HG03558 (cell line): Measurements from ENCODE around the gene NPPC.
"Not testable (repeated sequence)": the region's sequence is repeated elsewhere in the genome, so short reads cannot be mapped to it uniquely, and the experiment has no call there.

Source experiments
- ATAC-seq: cut with Tn5 transposase; IDR thresholded peaks from one replicate; pipeline ENCODE4 v1.9.1; 2021; ENCODE audit warnings: moderate number of reproducible peaks; ENCODE audit not compliant: unreplicated experiment; ENCODE audit errors: extremely low read depth

Gene NPPC

DNA sequence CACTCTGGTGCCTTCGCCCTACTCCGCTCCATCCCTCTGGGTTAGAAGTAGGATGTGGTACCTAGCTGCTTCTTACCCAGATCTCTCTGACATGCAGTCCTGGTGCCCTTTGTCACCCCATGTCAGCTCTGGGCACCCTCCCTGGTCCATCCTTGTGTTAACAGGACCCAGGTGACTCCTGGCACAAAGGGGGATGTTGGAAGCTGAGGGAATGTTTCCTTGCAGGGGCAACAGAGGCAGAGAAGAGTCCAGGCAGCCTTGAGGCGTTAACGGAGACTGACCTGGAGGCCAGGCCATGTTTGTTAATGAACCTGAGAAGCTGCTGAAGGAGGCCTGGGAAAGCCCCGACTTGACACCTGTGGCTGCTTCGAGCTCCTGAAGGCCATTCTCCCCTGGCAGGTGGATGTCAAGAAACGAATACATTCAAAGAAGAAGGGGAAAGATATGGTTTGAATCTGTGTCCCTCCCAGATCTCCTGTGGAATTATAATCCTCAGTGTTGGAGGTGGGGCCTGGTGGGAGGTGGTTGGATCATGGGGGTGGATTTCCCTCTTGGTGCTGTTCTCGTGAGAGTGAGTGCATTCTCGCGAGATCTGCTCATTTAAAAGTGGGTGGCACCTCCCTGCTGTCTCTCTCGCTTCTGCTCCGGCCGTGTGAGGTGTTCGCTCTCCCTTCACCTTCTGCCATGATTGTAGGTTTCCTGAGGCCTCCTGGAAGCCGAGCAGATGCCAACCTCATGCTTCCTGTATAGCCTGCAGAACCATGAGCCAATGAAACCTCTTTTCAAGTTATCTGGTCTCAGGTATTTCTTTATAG, 31.4 kb downstream of the NPPC start:
- no peak for ATAC-seq

DNA sequence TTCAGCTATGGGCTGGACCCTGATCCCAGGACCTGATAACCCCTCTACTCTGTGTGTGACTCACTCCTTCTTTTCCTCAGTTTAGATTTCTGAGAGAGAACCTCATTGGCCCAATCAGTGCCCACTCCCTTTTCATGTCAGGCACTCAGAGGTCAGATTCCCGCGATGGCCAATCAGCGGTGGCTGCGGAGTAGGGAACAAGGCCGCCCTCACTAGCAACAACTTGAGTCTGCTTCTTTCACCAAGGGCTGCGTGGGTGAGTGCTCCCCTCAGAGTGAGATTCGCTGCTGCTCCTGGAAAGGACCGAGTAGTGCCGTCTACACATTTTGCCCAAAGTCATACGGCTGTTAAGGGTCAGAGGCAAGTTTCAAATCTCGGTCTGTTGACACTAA, 34.7 kb downstream of the NPPC start:
- no peak for ATAC-seq

DNA sequence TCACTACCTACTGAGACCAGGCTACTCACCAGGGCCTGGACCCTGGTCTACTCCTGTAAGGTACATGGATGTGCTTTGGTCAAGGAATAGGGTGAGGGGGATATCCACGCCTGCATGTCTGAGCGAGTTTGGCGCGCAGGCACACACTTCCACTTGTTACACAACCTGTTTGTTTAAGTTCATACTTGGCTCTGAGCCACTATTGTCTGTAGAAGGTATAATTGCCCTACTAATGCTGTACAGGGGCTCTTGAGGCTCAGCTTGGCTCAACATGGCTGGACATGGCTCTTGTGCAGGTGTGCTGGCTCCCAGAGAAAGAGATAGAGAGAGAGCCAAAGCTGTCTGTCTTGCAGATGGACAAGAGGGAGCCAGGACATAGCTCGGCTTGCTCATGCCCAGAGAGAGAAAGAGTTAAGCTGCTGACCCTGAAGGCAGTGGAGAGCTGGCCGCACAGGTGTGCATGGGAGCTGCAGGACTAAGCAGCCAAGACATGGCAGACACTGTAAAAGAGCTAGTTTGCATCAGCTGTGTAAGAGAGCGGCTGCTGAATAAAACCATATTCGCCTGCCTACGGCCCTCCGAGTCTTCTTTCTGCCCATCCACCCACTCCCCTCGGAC, 35.2 kb downstream of the NPPC start:
- ATAC-seq = no peak

DNA sequence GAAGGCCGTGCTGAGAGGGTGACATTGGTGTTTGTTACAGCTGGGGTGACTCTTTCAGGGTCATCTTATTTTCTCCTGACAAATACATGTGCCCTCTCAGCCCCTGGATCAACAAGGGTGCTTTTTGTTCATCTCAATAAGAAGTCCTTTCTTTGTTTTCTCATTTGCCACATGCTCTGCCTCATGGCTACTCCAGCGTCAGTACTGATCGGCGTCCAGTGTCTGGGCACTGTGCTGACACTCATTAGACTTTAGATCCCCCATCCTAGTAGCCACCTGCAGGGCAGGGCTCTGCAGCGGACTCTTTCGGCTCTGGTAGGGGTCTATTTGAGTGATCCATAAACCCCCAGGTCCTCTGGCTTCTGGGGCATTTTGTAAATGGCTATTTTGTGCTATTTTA, 38.4 kb downstream of the NPPC start:
- ATAC-seq = no peak

DNA sequence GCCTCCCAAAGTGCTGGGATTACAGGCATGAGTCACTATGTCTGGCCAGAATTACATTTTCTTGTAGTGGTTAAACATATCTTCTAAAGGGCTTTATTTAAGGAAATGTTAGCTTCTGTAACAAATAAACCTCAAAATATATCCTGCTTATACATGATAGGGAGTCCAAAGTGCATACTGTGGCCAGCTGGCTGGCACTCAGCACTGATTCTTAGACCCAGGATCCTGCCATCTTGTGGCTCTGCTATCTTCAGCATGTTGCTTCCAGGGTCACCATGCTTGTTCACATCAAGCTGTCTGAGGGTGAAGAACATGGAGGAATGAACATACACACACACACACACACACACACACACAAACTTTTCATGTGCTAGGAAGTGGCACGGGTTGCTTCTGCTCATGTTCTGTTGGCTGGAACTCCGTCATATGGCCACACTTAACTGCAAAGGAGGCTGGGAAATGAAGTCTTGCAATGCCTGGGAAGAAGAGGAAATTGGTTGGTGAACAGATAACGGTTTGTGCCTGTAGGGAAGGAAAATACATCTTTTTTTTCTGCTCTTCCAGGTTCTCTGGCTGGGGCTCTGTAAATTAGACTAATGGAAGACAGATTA, 40.0 kb downstream of the NPPC start:
- no peak for ATAC-seq

DNA sequence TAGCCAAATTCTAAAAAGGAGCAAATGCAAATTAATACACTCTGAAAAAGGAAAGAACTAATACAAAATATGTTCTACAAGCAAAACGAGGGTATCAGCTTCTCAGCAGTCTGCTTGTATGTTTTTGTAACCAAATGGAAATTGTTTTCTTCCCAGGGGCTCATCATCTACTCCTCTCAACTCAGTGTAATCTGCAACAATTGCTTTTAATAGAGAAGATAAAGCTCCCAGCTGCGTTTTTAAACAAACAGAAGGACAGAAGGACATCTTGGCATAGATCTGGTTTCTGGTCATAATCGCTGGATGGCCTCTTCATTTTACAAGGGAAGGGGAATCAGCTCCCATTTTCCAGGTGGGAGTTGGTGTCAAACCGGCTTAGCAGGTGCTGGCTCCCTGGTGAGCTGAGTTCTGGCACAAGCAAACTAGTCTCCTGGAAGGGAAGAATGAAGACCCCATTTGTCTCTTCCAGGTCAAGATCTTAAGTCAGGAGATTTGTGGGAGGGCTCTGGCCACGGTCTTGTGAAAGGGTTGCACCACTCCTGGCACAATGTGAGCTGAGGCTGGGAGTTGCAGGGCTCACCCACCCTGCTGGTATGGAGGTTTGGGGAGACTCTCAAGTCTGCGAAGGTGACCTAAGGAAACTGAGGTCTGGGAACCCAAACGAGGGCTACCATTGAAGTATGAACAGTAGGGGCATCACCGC, 41.6 kb downstream of the NPPC start:
- no peak for ATAC-seq

DNA sequence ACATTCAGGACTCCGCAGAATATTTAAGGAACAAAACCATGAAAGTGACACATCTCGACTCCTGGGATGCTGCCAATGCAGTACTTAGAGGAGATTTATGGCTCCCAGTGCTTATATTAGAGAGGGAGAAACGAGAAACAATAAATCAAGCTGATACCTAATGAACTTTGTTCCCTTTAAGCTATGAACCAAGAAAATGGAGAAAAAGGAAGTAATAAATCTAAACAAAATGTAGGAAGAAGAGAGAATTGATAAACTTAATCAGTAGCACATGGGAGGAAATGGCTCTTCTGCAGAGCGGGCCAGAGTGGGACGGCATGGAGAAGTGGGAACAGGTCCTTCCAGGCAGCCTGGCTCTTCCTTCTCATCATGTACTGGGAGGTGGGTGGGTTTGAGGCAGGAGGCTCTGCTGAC, 42.7 kb downstream of the NPPC start:
- no peak for ATAC-seq

DNA sequence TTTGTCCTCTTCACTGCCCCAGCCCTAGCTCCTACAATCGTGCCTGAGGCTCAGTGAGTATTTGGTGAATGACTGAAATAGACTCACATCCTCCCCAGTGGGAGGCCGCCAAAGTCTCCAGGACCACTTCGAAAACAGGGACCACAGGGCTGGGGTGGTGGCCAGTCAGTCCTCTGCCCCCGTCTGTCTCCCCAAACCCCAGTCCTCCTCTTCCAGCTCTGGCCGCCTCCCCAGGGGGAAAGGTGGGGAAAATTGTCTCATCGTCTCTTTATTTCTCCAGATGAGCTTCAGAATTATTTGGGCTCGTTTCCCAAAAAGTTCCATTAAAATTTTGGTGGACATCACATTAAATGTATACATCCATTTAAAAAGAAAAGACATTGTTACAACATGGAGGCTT, 43.5 kb downstream of the NPPC start:
- ATAC-seq = no peak

DNA sequence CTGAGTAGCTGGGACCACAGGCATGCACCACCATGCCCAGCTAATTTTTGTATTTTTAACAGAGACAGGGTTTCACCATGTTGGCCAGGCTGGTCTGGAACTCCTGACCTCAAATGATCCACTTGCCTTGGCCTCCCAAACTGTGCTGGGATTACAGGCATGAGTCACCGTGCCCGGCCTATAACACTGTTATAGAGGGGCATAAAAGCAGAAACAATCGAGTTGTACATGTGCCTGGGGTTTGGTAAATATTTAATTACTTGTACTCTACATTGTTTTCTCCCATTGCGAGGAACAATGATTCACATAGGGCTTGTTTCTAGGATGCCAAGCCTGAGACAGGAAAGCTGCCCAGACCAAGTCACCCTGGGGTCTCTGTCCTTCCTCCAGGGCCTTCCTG, 45.8 kb downstream of the NPPC start:
- ATAC-seq = not testable (repeated sequence)

DNA sequence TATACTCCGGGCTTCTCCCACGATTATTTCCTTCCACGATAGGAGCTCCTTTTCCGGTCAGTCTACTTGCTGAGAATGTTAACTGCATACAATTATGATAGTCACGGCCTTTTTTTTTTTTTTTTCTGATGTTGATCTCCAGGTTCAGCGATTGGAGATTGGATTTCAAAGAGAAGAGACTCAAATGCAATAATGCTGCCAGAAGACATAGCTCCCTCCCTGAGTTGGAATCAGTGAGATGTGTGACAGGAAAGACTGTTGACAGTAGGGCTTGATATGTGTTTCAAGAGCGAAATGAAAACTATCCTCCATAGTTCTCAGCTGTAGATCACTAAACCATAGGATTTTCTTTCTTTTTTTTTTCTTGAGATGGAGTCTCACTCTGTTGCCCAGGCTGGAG, 47.0 kb downstream of the NPPC start:
- no peak for ATAC-seq

DNA sequence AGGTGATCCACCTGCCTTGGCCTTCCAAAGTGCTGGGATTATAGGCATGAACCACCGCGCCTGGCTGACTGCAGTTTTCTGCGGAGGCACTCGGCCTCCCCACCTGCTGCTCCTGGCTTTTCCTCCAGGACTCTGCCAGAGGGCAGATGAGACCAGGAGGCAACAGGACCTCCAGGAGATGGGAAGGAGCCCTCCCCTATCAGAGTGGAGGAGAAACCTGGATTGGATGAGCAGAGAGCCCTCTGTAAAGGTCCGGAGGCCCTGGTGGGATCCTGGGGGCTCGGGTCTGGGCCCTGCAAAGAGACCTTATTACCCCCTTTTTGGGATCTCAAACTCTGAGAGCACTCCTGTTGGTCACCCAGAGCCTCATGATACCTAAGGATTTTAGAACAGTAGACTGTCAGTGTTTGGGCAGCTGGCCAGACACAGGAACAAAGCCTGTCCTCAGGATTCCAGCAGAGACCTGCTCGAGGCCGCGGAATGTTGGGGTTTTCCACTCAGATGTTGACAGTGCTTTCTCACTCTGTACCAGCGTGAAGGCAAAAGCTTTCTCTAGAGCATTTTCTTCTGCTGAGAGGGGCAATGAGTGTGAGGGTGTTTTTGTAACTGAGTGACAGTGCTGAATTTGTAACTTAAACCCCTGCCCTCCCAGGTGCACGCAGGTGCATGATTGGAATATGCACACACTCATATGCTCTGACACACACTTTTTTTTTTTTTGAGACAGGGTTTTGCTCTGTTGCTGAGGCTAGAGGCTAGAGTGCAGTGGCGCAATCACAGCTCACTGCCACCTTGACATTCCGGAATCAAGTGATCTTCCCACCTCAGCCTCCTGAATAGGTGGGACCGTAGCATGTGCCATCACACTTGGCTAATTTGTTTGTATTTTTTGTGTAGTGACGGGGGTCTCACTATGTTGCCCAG, 48.4 kb downstream of the NPPC start:
- no peak for ATAC-seq

DNA sequence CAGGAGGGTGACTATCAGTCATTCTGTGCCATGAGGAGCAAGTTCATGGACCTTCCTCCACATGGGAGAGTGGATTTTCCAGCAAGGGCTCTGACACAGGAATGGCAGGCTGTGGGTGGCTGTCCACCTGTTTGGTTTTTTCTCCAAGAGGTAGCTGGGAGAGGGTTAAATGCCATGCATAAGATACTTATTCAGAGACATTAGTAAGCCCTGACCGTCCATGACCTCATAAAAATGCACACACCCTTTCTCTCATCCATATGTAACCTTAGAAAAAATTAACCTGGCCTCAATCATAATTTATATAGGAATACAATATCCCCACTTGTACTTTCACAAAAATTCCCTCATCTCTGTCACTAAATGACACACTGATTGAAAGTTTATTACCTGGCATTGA, 51.3 kb downstream of the NPPC start:
- ATAC-seq = no peak
